ENCODE measurements around the gene PSME1.

The PSME1 gene

GRCh38 chr14:24139272-24139934 is 3.4 kb downstream of the PSME1 start:
- peaks cover 19% of the 10 kb centered on the region for H3K36me3 ChIP-seq (ENCODE audit: insufficient read depth, low read length)
- peak overlapping the region; percentile 85 for H3K9ac ChIP-seq (ENCODE audit: low read depth, low read length, poor library complexity, severe bottlenecking)
- no peak overlapping the region for H2AFZ ChIP-seq (ENCODE audit: low read length)
- peaks cover 44% of the 10 kb centered on the region for H3K4me1 ChIP-seq (ENCODE audit: insufficient read depth, low read length, poor library complexity, severe bottlenecking)
- H4K20me1 ChIP-seq (ENCODE audit: insufficient read depth, low read length, poor library complexity, severe bottlenecking) = peaks cover 28% of the 10 kb centered on the region
- TF ChIP-seq EZH2phosphoT487 (IDR thresholded peaks at IDR 0.05; ENCODE audit: borderline replicate concordance) (no peak), CTCF (conservative IDR thresholded peaks at IDR 0.05; ENCODE audit: low read length) (peak; percentile 26)
- peak overlapping the region; percentile 97 for H3K4me3 ChIP-seq (ENCODE audit: low read length, poor library complexity, severe bottlenecking)
- H3K4me2 ChIP-seq (ENCODE audit: low read depth, low read length, poor library complexity, severe bottlenecking) = peak overlapping the region; percentile 81
- H3F3A ChIP-seq (ENCODE audit: low read depth) = no peaks in the 10 kb centered on the region
- peaks cover 66% of the 10 kb centered on the region for H3K79me2 ChIP-seq (ENCODE audit: insufficient read depth, low read length)
- H3K9me3 ChIP-seq (ENCODE audit: insufficient read depth, low read depth, low read length) = no peaks in the 10 kb centered on the region
- no peaks in the 10 kb centered on the region for H3K9me2 ChIP-seq (replicated peaks; ENCODE audit: low read depth, low read length)
- H3K27me3 ChIP-seq (ENCODE audit: insufficient read depth, low read length, poor library complexity, severe bottlenecking) = no peaks in the 10 kb centered on the region

GRCh38 chr14:24141097-24141880 is 5.3 kb downstream of the PSME1 start, which contains the start of gene EMC9:
EMC9 (minus strand) TSS chr14:24141591; CDS start chr14:24141304, 287 bp downstream.
- Histone ChIP-seq H3K4me3 (ENCODE audit: low read length, poor library complexity, severe bottlenecking) (peak within 1 kb of the TSS; percentile 97), H3K79me2 (ENCODE audit: insufficient read depth, low read length) (peaks cover 82% of the 10 kb centered on the region), H3F3A (ENCODE audit: low read depth) (no peaks in the 10 kb centered on the region), H2AFZ (ENCODE audit: low read length) (peak within 1 kb of the TSS; percentile 62), H3K9me3 (ENCODE audit: insufficient read depth, low read depth, low read length) (no peaks in the 10 kb centered on the region), H3K36me3 (ENCODE audit: insufficient read depth, low read length) (peaks cover 19% of the 10 kb centered on the region), H3K4me2 (ENCODE audit: low read depth, low read length, poor library complexity, severe bottlenecking) (peak within 1 kb of the TSS; percentile 93), H3K9ac (ENCODE audit: low read depth, low read length, poor library complexity, severe bottlenecking) (peak within 1 kb of the TSS; percentile 85), H3K27me3 (ENCODE audit: insufficient read depth, low read length, poor library complexity, severe bottlenecking) (no peaks in the 10 kb centered on the region), H3K9me2 (replicated peaks; ENCODE audit: low read depth, low read length) (no peaks in the 10 kb centered on the region), H3K4me1 (ENCODE audit: insufficient read depth, low read length, poor library complexity, severe bottlenecking) (peaks cover 53% of the 10 kb centered on the region), H4K20me1 (ENCODE audit: insufficient read depth, low read length, poor library complexity, severe bottlenecking) (peaks cover 33% of the 10 kb centered on the region)
- TF ChIP-seq EZH2phosphoT487 (IDR thresholded peaks at IDR 0.05; ENCODE audit: borderline replicate concordance) (no peak), CTCF (conservative IDR thresholded peaks at IDR 0.05; ENCODE audit: low read length) (peak; percentile 31; the same call in 1 of the 2 replicates)

DNA sequence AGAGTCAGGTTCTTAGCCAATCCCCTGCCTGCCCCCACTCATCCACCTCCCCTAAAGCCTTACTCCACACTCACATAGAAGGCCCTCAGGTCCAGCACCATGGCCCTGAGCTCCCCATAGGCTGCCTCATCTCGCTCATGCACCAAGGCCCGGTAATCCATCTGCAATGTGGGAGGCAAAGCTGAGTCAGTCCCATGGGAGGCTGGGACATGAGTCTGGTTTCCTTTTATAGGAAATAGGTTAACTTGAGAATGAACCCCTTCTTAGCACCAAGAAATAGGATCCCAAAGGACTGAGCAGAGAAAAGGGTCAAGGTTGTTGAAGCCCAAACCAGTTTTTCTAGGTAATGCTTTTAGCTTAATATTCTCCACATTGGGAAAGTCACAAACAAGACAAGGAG is 7.5 kb downstream of the PSME1 start:
- H3K4me1 ChIP-seq (ENCODE audit: insufficient read depth, low read length, poor library complexity, severe bottlenecking) = peaks cover 40% of the 10 kb centered on the region
- H4K20me1 ChIP-seq (ENCODE audit: insufficient read depth, low read length, poor library complexity, severe bottlenecking) = peaks cover 34% of the 10 kb centered on the region
- no peak overlapping the region for H2AFZ ChIP-seq (ENCODE audit: low read length)
- H3F3A ChIP-seq (ENCODE audit: low read depth) = 0 out of 2 replicates have a peak, but pooled peaks cover 2% of the 10 kb centered on the region
- TF ChIP-seq CTCF (conservative IDR thresholded peaks at IDR 0.05; ENCODE audit: low read length) (no peak), EZH2phosphoT487 (IDR thresholded peaks at IDR 0.05; ENCODE audit: borderline replicate concordance) (no peak)
- no peaks in the 10 kb centered on the region for H3K9me2 ChIP-seq (replicated peaks; ENCODE audit: low read depth, low read length)
- no peaks in the 10 kb centered on the region for H3K27me3 ChIP-seq (ENCODE audit: insufficient read depth, low read length, poor library complexity, severe bottlenecking)
- H3K36me3 ChIP-seq (ENCODE audit: insufficient read depth, low read length) = peaks cover 10% of the 10 kb centered on the region
- H3K79me2 ChIP-seq (ENCODE audit: insufficient read depth, low read length) = peaks cover 73% of the 10 kb centered on the region
- no peak overlapping the region for H3K4me3 ChIP-seq (ENCODE audit: low read length, poor library complexity, severe bottlenecking)
- H3K4me2 ChIP-seq (ENCODE audit: low read depth, low read length, poor library complexity, severe bottlenecking) = peak overlapping the region; percentile 100
- no peaks in the 10 kb centered on the region for H3K9me3 ChIP-seq (ENCODE audit: insufficient read depth, low read depth, low read length)
- no peak overlapping the region for H3K9ac ChIP-seq (ENCODE audit: low read depth, low read length, poor library complexity, severe bottlenecking)

Measured in Loucy (cell line).